HUES6 (cell line): ENCODE results near the gene NTF4.
A peak's percentile ranks its signal among the peaks of the same experiment; 100 is the strongest.
"Not testable (repeated sequence)": the region's sequence is repeated elsewhere in the genome, so short reads cannot be mapped to it uniquely, and the experiment has no call there.

Source experiments
- H3K27ac ChIP-seq: 2 replicates; pipeline ENCODE4 v1.7.0; 2013; ENCODE audit warnings: low read depth, mild to moderate bottlenecking, low read length, inconsistent platforms
- H3K27me3 ChIP-seq: 2 replicates; pipeline ENCODE4 v1.6.1; 2013; ENCODE audit warnings: low read length; ENCODE audit not compliant: control insufficient read depth, insufficient read depth
- H3K36me3 ChIP-seq: 2 replicates; pipeline ENCODE4 v1.6.1; 2013; ENCODE audit warnings: low read length; ENCODE audit not compliant: control insufficient read depth, insufficient read depth
- H3K4me1 ChIP-seq: 2 replicates; pipeline ENCODE4 v1.6.1; 2013; ENCODE audit warnings: low read length; ENCODE audit not compliant: control insufficient read depth, insufficient read depth
- H3K4me3 ChIP-seq: 2 replicates; pipeline ENCODE4 v1.5.1; 2013; ENCODE audit warnings: low read depth, low read length
- H3K9ac ChIP-seq: one replicate; pipeline ENCODE4 v1.6.1; 2013; ENCODE audit warnings: mild to moderate bottlenecking, low read length
- H3K9me3 ChIP-seq: 2 replicates; pipeline ENCODE4 v1.6.1; 2013; ENCODE audit warnings: low read depth, low read length; ENCODE audit not compliant: control insufficient read depth, insufficient read depth

The NTF4 gene

GRCh38 chr19:49067554-49067953 lies 2.9 kb upstream of the NTF4 start:
- Histone ChIP-seq H3K27me3 (peaks cover 73% of the 10 kb centered on the region), H3K4me3 (no peak overlapping the region), H3K9ac (no peak overlapping the region), H3K9me3 (0 out of 2 replicates have a peak, but pooled peaks cover 3% of the 10 kb centered on the region), H3K27ac (no peak overlapping the region), H3K4me1 (peaks cover 25% of the 10 kb centered on the region), H3K36me3 (no peaks in the 10 kb centered on the region)

- H3K4me3 ChIP-seq, result peak overlapping the region; percentile 58; the same call in 1 of the 2 replicates
- 0 out of 2 replicates have a peak, but pooled peaks cover 3% of the 10 kb centered on the region for H3K9me3 ChIP-seq
- no peaks in the 10 kb centered on the region for H3K36me3 ChIP-seq
- no peak overlapping the region for H3K9ac ChIP-seq
- no peak overlapping the region for H3K27ac ChIP-seq
- peaks cover 25% of the 10 kb centered on the region for H3K4me1 ChIP-seq
- H3K27me3 ChIP-seq, result peaks cover 63% of the 10 kb centered on the region
These were observed 1.4 kb upstream of the NTF4 start for GRCh38 chr19:49065905-49066512.

GRCh38 chr19:49064029-49064629 lies 489 bp downstream of the NTF4 start:
- H3K36me3 ChIP-seq, result no peaks in the 10 kb centered on the region
- H3K4me3 ChIP-seq, result peak overlapping the region; percentile 58
- no peak overlapping the region for H3K9ac ChIP-seq

GRCh38 chr19:49061445-49061844 lies 3.2 kb downstream of the NTF4 start:
- H3K36me3 ChIP-seq, result no peaks in the 10 kb centered on the region
- no peak overlapping the region for H3K9ac ChIP-seq
- peaks cover 35% of the 10 kb centered on the region for H3K4me1 ChIP-seq
- H3K27me3 ChIP-seq, result peaks cover 59% of the 10 kb centered on the region
- H3K4me3 ChIP-seq, result no peak overlapping the region
- no peak overlapping the region for H3K27ac ChIP-seq
- no peaks in the 10 kb centered on the region for H3K9me3 ChIP-seq

More at GRCh38 chr19:49064029-49064629, 489 bp downstream of the NTF4 start:
- Histone ChIP-seq H3K9me3 (no peaks in the 10 kb centered on the region), H3K27me3 (peaks cover 59% of the 10 kb centered on the region), H3K4me1 (peaks cover 25% of the 10 kb centered on the region), H3K27ac (no peak overlapping the region)

GRCh38 chr19:49061000-49061399 lies 3.6 kb downstream of the NTF4 start:
- no peak overlapping the region for H3K27ac ChIP-seq
- H3K36me3 ChIP-seq, result no peaks in the 10 kb centered on the region
- no peak overlapping the region for H3K9ac ChIP-seq
- peaks cover 59% of the 10 kb centered on the region for H3K27me3 ChIP-seq
- no peak overlapping the region for H3K4me3 ChIP-seq
- H3K4me1 ChIP-seq, result peaks cover 34% of the 10 kb centered on the region
- no peaks in the 10 kb centered on the region for H3K9me3 ChIP-seq

GRCh38 chr19:49059053-49059452 lies 5.6 kb downstream of the NTF4 start:
- Histone ChIP-seq H3K9me3 (no peaks in the 10 kb centered on the region), H3K4me1 (peaks cover 19% of the 10 kb centered on the region; the same call in 1 of the 2 replicates), H3K9ac (no peak overlapping the region), H3K27ac (no peak overlapping the region), H3K27me3 (peaks cover 62% of the 10 kb centered on the region), H3K4me3 (no peak overlapping the region), H3K36me3 (no peaks in the 10 kb centered on the region)

- H3K27me3 ChIP-seq, result peaks cover 66% of the 10 kb centered on the region
- no peaks in the 10 kb centered on the region for H3K9me3 ChIP-seq
- H3K9ac ChIP-seq, result no peak overlapping the region
- no peak overlapping the region for H3K4me3 ChIP-seq
- H3K36me3 ChIP-seq, result no peaks in the 10 kb centered on the region
- H3K27ac ChIP-seq, result no peak overlapping the region
- H3K4me1 ChIP-seq, result peaks cover 15% of the 10 kb centered on the region; the same call in 1 of the 2 replicates
These were observed 6.1 kb downstream of the NTF4 start for GRCh38 chr19:49058562-49058961.

- H3K9me3 ChIP-seq, result no peaks in the 10 kb centered on the region
- no peaks in the 10 kb centered on the region for H3K36me3 ChIP-seq
- peak within 1 kb of the TSS; percentile 48 for H3K9ac ChIP-seq
- no peak within 1 kb of the TSS for H3K27ac ChIP-seq
- peaks cover 13% of the 10 kb centered on the region; the same call in 1 of the 2 replicates for H3K4me1 ChIP-seq
- peaks cover 68% of the 10 kb centered on the region for H3K27me3 ChIP-seq
- peak within 1 kb of the TSS; percentile 72 for H3K4me3 ChIP-seq
These were observed 6.9 kb downstream of the NTF4 start, which contains the start of gene CGB7 for GRCh38 chr19:49057636-49058234. TSS of gene CGB7 (minus strand) at chr19:49057749. CDS start at chr19:49055375, 2,374 bp downstream.

- not testable (repeated sequence) for H3K9me3 ChIP-seq, H3K36me3 ChIP-seq, H3K9ac ChIP-seq, H3K27ac ChIP-seq
- H3K4me3 ChIP-seq, result peak overlapping the region; percentile 72
- peaks cover 68% of the 10 kb centered on the region for H3K27me3 ChIP-seq
- peaks cover 13% of the 10 kb centered on the region; the same call in 1 of the 2 replicates for H3K4me1 ChIP-seq
These were observed 7.6 kb downstream of the NTF4 start for GRCh38 chr19:49056902-49057596.

- Histone ChIP-seq H3K4me1 (peaks cover 13% of the 10 kb centered on the region; the same call in 1 of the 2 replicates), H3K9me3 (no peaks in the 10 kb centered on the region), H3K4me3 (peak overlapping the region; percentile 72), H3K27ac (no peak overlapping the region), H3K36me3 (no peaks in the 10 kb centered on the region), H3K9ac (peak overlapping the region; percentile 48), H3K27me3 (peaks cover 66% of the 10 kb centered on the region)
These were observed 8.3 kb downstream of the NTF4 start for GRCh38 chr19:49056101-49056901.
